GM12874 (cell line): ENCODE data around the gene EP300.

Experiments used
- CTCF ChIP-seq: IDR thresholded peaks from 2 replicates; pipeline ENCODE4 v1.5.1; 2011; ENCODE audit warnings: low read depth, mild to moderate bottlenecking, control low read depth, low read length, moderate library complexity; ENCODE audit not compliant: insufficient read depth

The EP300 gene

GRCh38 chr22:41057076-41057475 lies 35.3 kb upstream of the EP300 start:
- no peak for TF ChIP-seq CTCF

- no peak for TF ChIP-seq CTCF
Observed at GRCh38 chr22:41062146-41062545, 30.2 kb upstream of the EP300 start.

DNA sequence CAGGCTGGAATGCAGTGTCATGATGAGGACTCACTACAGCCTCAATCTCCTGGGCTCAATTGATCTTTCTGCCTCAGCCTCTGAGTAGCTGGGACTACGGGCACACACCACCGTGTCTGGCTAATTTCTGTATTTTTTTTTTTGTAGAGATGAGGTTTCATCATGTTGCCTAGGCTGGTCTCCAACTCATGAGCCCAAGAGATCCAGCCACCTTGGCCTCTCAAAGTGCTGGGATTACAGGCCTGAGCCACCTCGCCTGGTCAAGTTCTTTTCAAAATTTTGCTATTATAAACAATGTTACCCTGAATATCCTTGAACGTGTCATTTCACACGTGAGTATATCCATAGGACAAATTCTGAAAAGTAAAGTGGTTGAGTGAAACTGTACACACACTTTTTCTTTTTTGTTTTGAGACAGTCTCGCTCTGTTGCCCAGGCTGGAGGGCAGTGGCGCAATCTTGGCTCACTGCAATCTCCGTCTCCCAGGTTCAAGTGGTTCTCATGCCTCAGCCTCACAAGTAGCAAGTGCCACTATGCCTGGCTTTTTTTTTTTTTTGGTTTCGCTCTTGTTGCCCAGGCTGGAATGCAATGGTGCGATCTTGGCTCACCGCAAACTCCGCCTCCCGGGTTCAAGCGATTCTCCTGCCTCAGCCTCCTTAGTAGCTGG lies 21.6 kb upstream of the EP300 start:
- TF ChIP-seq CTCF: no peak

DNA sequence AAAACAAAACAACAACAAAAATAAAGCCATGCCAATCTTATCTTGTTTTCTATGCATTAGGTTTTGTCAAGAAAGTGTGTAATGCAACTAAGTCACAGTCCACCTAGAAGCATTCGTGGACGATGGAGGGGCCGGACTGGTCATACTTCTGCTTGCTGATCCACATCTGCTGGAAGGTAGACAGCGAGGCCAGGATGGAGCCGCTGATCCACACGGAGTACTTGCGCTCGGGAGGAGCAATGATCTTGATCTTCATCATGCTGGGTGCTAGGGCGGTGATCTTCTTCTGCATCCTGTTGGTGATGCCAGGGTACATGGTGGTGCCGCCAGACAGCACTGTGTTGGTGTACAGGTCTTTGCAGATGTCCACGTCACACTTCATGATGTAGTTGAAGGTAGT lies 18.3 kb upstream of the EP300 start:
- no peak for TF ChIP-seq CTCF

- TF ChIP-seq CTCF: no peak
Observed at GRCh38 chr22:41074466-41074865, 17.9 kb upstream of the EP300 start.

DNA sequence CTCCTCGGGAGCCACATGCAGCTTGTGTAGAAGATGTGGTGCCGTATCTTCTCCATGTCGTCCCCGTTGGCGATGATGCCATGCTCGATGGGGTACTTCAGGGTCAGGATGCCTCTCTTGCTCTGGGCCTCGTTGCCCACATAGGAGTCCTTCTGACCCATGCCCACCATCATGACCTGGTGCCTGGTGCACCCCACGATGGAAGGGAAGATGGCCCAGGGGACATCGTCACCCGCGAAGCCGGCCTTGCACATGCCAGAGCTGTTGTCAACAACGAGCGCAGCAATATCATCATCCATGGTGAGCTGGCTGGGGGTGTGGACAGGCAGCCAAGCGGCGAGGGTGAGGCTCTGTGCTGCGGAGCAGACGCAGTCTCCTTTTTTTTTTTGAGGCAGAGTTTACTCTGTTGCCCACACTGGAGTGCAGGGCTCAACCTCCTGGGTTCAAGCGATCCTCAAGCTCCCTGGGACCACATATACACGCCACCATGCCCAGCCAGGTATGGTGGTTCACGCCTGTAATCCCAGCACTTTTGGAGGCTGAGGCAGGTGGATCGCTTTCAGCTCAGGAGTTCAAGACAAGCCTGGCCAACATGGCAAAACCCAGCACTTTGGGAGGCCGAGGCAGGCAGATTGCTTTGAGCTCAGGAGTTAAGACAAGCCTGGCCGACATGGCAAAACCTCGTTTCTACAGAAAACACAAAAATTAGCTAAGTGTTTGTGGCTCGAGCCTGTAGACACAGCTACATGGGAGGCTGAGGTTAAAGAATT lies 17.3 kb upstream of the EP300 start:
- no peak for TF ChIP-seq CTCF

GRCh38 chr22:41075946-41076345 lies 16.4 kb upstream of the EP300 start:
- TF ChIP-seq CTCF: no peak
